ENCODE results near the gene NT5C1A. TPM values are rescaled to one million over a fixed set of nuclear protein-coding genes. Genes with fewer than 3 reads are reported as not detected.

NT5C1A gene
- total RNA-seq, 2 donors from 2014 or later = 0.91 TPM; not detected in 1

GRCh38 chr1:39625009-39625408 is 46.9 kb downstream of the NT5C1A start:
- Histone ChIP-seq H3K4me1 (replicated peaks) (no peaks in the 10 kb centered on the region), H3K27me3 (replicated peaks; ENCODE audit: insufficient read depth) (no peaks in the 10 kb centered on the region), H3K27ac (peak overlapping the region in 1 of 2 donors; percentile 36), H3K9me3 (no peaks in the 10 kb centered on the region), H3K36me3 (no peaks in the 10 kb centered on the region), H3K4me3 (no peak overlapping the region)
- 73% methylated on average over 8 of the region's 8 CpGs for WGBS
- no peak for DNase-seq (ENCODE audit: low spot score)
- intact Hi-C loops (cut with DNase I) = no loop called here
- TF ChIP-seq CTCF (IDR thresholded peaks at IDR 0.05) (no peak), POLR2A (IDR thresholded peaks at IDR 0.05) (no peak), POLR2AphosphoS5 (IDR thresholded peaks at IDR 0.05) (no peak)

GRCh38 chr1:39623053-39623452 is 48.9 kb downstream of the NT5C1A start:
- Histone ChIP-seq H3K36me3 (no peaks in the 10 kb centered on the region), H3K27me3 (replicated peaks; ENCODE audit: insufficient read depth) (no peaks in the 10 kb centered on the region), H3K4me3 (no peak overlapping the region), H3K9me3 (no peaks in the 10 kb centered on the region), H3K27ac (no peak overlapping the region), H3K4me1 (replicated peaks) (no peaks in the 10 kb centered on the region)
- intact Hi-C loops (cut with DNase I) = no loop called here
- TF ChIP-seq POLR2AphosphoS5 (IDR thresholded peaks at IDR 0.05) = no peak
- no peak for TF ChIP-seq POLR2A (IDR thresholded peaks at IDR 0.05)
- TF ChIP-seq CTCF (IDR thresholded peaks at IDR 0.05) = no peak
- 55% methylated on average over 6 of the region's 6 CpGs for WGBS
- DNase-seq (ENCODE audit: low spot score) = no peak

- no peak overlapping the region for H3K27ac ChIP-seq
- H3K27me3 ChIP-seq (replicated peaks; ENCODE audit: insufficient read depth) = no peaks in the 10 kb centered on the region
- no peaks in the 10 kb centered on the region for H3K9me3 ChIP-seq
- TF ChIP-seq CTCF (IDR thresholded peaks at IDR 0.05) (no peak), POLR2A (IDR thresholded peaks at IDR 0.05) (no peak), POLR2AphosphoS5 (IDR thresholded peaks at IDR 0.05) (no peak)
- H3K36me3 ChIP-seq = no peaks in the 10 kb centered on the region
- no peak for DNase-seq (ENCODE audit: low spot score)
- 98% methylated on average over 3 of the region's 3 CpGs for WGBS
- intact Hi-C loops (cut with DNase I) = no loop called here
- H3K4me1 ChIP-seq (replicated peaks) = no peaks in the 10 kb centered on the region
- no peak overlapping the region for H3K4me3 ChIP-seq
Measured at GRCh38 chr1:39622427-39622826, 49.5 kb downstream of the NT5C1A start.

GRCh38 chr1:39620659-39621165 is 51.2 kb downstream of the NT5C1A start:
- DNase-seq (ENCODE audit: low spot score) = no peak
- 86% methylated on average over 3 of the region's 3 CpGs for WGBS
- Histone ChIP-seq H3K27me3 (replicated peaks; ENCODE audit: insufficient read depth) (no peaks in the 10 kb centered on the region), H3K9me3 (no peaks in the 10 kb centered on the region), H3K4me1 (replicated peaks) (no peaks in the 10 kb centered on the region), H3K4me3 (no peak overlapping the region), H3K27ac (no peak overlapping the region), H3K36me3 (no peaks in the 10 kb centered on the region)
- intact Hi-C loops (cut with DNase I) = no loop called here
- TF ChIP-seq CTCF (IDR thresholded peaks at IDR 0.05) (no peak), POLR2AphosphoS5 (IDR thresholded peaks at IDR 0.05) (no peak), POLR2A (IDR thresholded peaks at IDR 0.05) (no peak)

GRCh38 chr1:39617488-39618049 is 54.3 kb downstream of the NT5C1A start:
- Histone ChIP-seq H3K27me3 (replicated peaks; ENCODE audit: insufficient read depth) (no peaks in the 10 kb centered on the region), H3K4me1 (replicated peaks) (no peaks in the 10 kb centered on the region), H3K36me3 (no peaks in the 10 kb centered on the region), H3K27ac (no peak overlapping the region), H3K4me3 (no peak overlapping the region), H3K9me3 (no peaks in the 10 kb centered on the region)
- WGBS = 80% methylated on average over 4 of the region's 4 CpGs
- DNase-seq (ENCODE audit: low spot score) = no peak
- TF ChIP-seq CTCF (IDR thresholded peaks at IDR 0.05) (no peak), POLR2A (IDR thresholded peaks at IDR 0.05) (no peak), POLR2AphosphoS5 (IDR thresholded peaks at IDR 0.05) (no peak)
- intact Hi-C loops (cut with DNase I) = no loop called here
